GM10248 (cell line): ENCODE measurements around the gene ALDH4A1.

Experiments
- CTCF ChIA-PET: fragments of 300-600 bp; sonication (Branson Sonifier 250); formaldehyde crosslinking; extraction: SDS; loops from one replicate; lab custom pipeline; 2021; ENCODE audit warnings: antibody characterized with exemption; lab: Yijun Ruan, JAX
- POLR2A ChIA-PET: fragments of 350-650 bp; sonication (Branson Sonifier 250); formaldehyde crosslinking; extraction: SDS; loops from one replicate; lab custom pipeline; 2020; ENCODE audit warnings: antibody characterized with exemption; lab: Yijun Ruan, JAX
- DNase-seq: peaks from one replicate; pipeline ENCODE4 v3.0.0; 2012; ENCODE audit errors: extremely low spot score
- CTCF ChIP-seq: IDR thresholded peaks from 2 replicates; pipeline ENCODE4 v1.5.1; 2012; ENCODE audit warnings: mild to moderate bottlenecking, low read depth; ENCODE audit errors: extremely low read depth, missing control alignments, control extremely low read depth

Gene ALDH4A1

GRCh38 chr1:18902523-18903290, at the start of gene ALDH4A1:
TSS of gene ALDH4A1 (minus strand) at chr1:18902555. CDS start at chr1:18902523, 32 bp downstream.
- CTCF ChIA-PET = interaction anchor here (1.0 to 5.6 kb wide), 10 partner anchors 11 to 339 kb away, joined by 3 to 47 read pairs (median 4); partner anchors contain the start of gene IFFO2
- DNase-seq = peak; percentile 99
- POLR2A ChIA-PET = interaction anchor here (1.4 kb wide), 1 partner anchor 54 kb away, joined by 3 read pairs; the partner anchor contains the start of gene IFFO2
- no peak for TF ChIP-seq CTCF

GRCh38 chr1:18951818-18952391, 49.5 kb upstream of the ALDH4A1 start:
- no peak for TF ChIP-seq CTCF
- ChIA-PET CTCF (interaction anchor here (1.2 to 4.8 kb wide), 8 partner anchors 9 to 68 kb away, joined by 3 to 34 read pairs (median 5); no protein-coding TSS in a partner anchor), POLR2A (interaction anchor here (2.0 kb wide), 1 partner anchor 25 kb away, joined by 13 read pairs; no protein-coding TSS in a partner anchor)
- DNase-seq = peak; percentile 82

- CTCF ChIA-PET = interaction anchor here (1.2 to 4.8 kb wide), 11 partner anchors 9 to 67 kb away, joined by 3 to 34 read pairs (median 5); no protein-coding TSS in a partner anchor
- TF ChIP-seq CTCF = no peak
- DNase-seq = no peak
- POLR2A ChIA-PET = interaction anchor here (1.1 to 2.0 kb wide), 2 partner anchors 22 to 24 kb away, joined by 3 to 13 read pairs; no protein-coding TSS in a partner anchor
These were observed 49.1 kb upstream of the ALDH4A1 start for GRCh38 chr1:18951416-18951815.

GRCh38 chr1:18950401-18951026, 48.2 kb upstream of the ALDH4A1 start:
- POLR2A ChIA-PET = interaction anchor here (1.1 to 2.0 kb wide), 3 partner anchors 10 to 23 kb away, joined by 3 to 13 read pairs (median 5); no protein-coding TSS in a partner anchor
- CTCF ChIA-PET = interaction anchor here (0.7 to 4.8 kb wide), 12 partner anchors 10 to 66 kb away, joined by 3 to 34 read pairs (median 5); partner anchors contain the start of gene ALDH4A1
- peak; percentile 68 for DNase-seq
- TF ChIP-seq CTCF = no peak

GRCh38 chr1:18949686-18950400, 47.5 kb upstream of the ALDH4A1 start:
- ChIA-PET CTCF (interaction anchor here (1.0 to 4.8 kb wide), 9 partner anchors 9 to 47 kb away, joined by 3 to 34 read pairs (median 5); partner anchors contain the start of gene ALDH4A1), POLR2A (interaction anchor here (1.3 to 2.0 kb wide), 2 partner anchors 10 to 23 kb away, joined by 5 to 13 read pairs; no protein-coding TSS in a partner anchor)
- TF ChIP-seq CTCF = peak; percentile 47
- DNase-seq = peak; percentile 59
